ENCODE data around the gene OR4D9. TPM values are rescaled to one million over a fixed set of nuclear protein-coding genes. Genes with fewer than 3 reads are reported as not detected.
A peak's percentile ranks its signal among the peaks of the same experiment; 100 is the strongest.

The OR4D9 gene
- total RNA-seq, 4 donors from 2014 or later: not detected

DNA sequence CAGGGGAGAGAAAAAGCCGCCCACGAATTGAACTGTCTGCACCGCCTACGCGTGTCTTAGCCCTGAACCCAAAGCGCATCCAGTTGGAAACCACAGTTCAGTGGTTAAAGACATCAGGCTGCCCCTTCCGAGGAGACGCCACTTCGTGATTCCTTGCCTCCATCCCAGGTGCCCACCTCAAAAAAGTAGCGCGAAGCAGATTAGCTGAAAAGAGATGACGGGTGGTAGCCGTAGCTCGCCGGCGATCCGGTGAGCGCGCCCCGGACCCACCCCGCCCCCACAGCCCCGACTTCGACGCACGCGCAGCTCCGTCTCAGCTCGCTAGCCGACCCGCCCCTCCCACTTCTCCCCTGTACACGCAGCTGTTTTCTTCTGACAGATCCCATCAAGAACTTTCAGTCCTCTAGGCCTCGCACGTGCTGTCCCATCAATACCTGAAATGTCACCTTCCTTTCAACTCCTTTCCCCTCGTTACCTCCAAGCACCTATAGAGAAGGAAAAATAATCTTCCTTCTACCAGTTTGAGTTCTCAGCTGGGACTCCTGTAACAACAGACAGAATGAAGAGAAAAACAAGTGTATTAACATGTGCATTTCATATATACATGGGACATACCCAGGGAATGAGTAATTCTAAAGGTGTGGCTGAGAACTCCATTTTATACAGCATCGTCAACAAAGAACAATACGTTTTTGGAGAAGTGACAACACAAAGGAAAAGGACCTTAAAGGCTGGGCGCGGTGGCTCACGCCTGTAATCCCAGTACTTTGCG, 49.5 kb downstream of the OR4D9 start:
- Histone ChIP-seq H3K27ac (peak overlapping the region; percentile 86 to 97 (median 91)), H3K9me3 (no peaks in the 10 kb centered on the region), H3K4me1 (peaks cover 0 to 50% (median 4%) of the 10 kb centered on the region in 3 donors), H3K4me3 (peak overlapping the region; percentile 68 to 90 (median 80)), H3K27me3 (no peaks in the 10 kb centered on the region), H3K36me3 (no peaks in the 10 kb centered on the region)
- peak; percentile 25 for DNase-seq
- peak in 1 of 4 donors; percentile 58 for TF ChIP-seq POLR2A (IDR thresholded peaks at IDR 0.05)
- TF ChIP-seq, protein P1, sequence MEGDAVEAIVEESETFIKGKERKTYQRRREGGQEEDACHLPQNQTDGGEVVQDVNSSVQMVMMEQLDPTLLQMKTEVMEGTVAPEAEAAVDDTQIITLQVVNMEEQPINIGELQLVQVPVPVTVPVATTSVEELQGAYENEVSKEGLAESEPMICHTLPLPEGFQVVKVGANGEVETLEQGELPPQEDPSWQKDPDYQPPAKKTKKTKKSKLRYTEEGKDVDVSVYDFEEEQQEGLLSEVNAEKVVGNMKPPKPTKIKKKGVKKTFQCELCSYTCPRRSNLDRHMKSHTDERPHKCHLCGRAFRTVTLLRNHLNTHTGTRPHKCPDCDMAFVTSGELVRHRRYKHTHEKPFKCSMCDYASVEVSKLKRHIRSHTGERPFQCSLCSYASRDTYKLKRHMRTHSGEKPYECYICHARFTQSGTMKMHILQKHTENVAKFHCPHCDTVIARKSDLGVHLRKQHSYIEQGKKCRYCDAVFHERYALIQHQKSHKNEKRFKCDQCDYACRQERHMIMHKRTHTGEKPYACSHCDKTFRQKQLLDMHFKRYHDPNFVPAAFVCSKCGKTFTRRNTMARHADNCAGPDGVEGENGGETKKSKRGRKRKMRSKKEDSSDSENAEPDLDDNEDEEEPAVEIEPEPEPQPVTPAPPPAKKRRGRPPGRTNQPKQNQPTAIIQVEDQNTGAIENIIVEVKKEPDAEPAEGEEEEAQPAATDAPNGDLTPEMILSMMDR (IDR thresholded peaks at IDR 0.05): no peak
- 2 to 4% methylated on average over 29 to 38 of the region's 40 CpGs for WGBS, 2 donors
- intact Hi-C loops (cut with DNase I): no loop called here

DNA sequence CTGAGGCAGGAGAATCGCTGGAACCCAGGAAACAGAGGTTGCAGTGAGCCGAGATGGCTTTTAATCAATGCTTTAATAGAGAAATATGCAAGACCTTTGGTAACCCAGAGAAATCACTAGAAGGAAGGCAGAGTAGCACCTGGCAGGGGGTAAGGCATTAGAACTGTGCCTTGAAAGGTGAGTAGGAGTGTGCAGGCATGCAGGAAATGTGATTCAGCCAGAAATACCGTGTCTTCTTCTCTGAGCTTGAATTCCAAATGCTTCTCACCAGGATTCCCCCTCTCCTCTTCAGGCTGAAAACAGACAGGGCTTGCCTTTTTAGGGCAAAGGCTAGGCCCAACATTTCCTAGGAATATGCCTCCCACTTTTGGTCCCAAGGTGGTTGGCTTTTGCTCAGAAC, 51.0 kb downstream of the OR4D9 start:
- peaks cover 0 to 38% (median 4%) of the 10 kb centered on the region in 3 donors for H3K4me1 ChIP-seq
- peak overlapping the region in 1 of 4 donors; percentile 97 for H3K27ac ChIP-seq
- no peaks in the 10 kb centered on the region for H3K27me3 ChIP-seq
- no peak overlapping the region for H3K4me3 ChIP-seq
- H3K9me3 ChIP-seq: no peaks in the 10 kb centered on the region
- WGBS, 2 donors: 67 to 78% methylated on average over 3 of the region's 3 CpGs
- intact Hi-C loops (cut with DNase I): no loop called here
- DNase-seq: no peak
- no peak for TF ChIP-seq POLR2A (IDR thresholded peaks at IDR 0.05)
- TF ChIP-seq, protein P1 (IDR thresholded peaks at IDR 0.05): no peak
- no peaks in the 10 kb centered on the region for H3K36me3 ChIP-seq

Other genes with a start within 250 kb of the OR4D9 start
- gene OR5AN1, start 152.6 kb upstream of the OR4D9 start, total RNA-seq: not detected
- not detected for gene OR5A2, start 85.1 kb upstream of the OR4D9 start, total RNA-seq
- not detected for gene OR5A1, start 75.1 kb upstream of the OR4D9 start, total RNA-seq
- gene OR4D6, start 54.6 kb upstream of the OR4D9 start, total RNA-seq: not detected
- not detected for gene OR4D10, start 38.2 kb upstream of the OR4D9 start, total RNA-seq
- not detected for gene OR4D11, start 8.0 kb upstream of the OR4D9 start, total RNA-seq
- gene OSBP, start 104.2 kb downstream of the OR4D9 start, total RNA-seq: 10 to 100 TPM; 19.4 to 28.8 (median 23.3) TPM
- 10 to 100 TPM; 11.2 to 17.9 (median 15.3) TPM for gene PATL1, start 157.5 kb downstream of the OR4D9 start, total RNA-seq
- gene OR10V1, start 202.3 kb downstream of the OR4D9 start, total RNA-seq: not detected
- 10 to 100 TPM; 12.9 to 25.6 (median 19.3) TPM for gene STX3, start 243.8 kb downstream of the OR4D9 start, total RNA-seq

Measured in esophagus squamous epithelium (tissue), 5 donors.